GM19240 (cell line): ENCODE data around the gene B3GNT3.
"Not testable (repeated sequence)": the region's sequence is repeated elsewhere in the genome, so short reads cannot be mapped to it uniquely, and the experiment has no call there.

Experiments used
- DNase-seq: peaks from one replicate; pipeline ENCODE4 v3.0.0; 2011; ENCODE audit warnings: low spot score; ENCODE audit not compliant: insufficient read length

Gene B3GNT3

DNA sequence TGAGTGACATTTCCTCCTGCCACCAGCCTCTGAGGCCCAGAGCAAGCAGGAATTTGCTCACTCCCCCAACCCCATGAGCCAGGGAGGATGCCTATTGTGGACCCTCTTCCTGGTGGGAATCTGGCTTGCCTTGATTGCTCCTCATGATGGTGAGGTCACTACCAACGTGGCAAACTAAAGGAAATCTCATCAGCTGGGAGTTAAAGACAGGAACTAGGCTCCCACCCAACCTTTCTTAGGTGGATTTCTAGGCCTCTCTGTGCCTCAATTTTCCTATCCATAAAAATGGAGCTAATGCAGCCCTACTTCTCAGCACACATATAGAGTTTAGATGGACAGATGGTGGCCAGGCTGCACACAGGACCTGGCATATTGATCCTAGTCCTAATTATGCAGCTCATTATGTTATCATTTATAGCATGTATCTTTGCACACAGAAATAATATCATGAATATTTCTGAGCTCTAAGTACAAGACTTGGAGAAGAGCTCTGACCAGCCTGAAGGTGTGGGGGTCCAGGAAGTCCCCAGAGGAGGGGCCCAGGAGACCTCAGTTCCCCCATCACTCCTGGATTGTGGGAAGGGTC is 2.0 kb downstream of the B3GNT3 start:
- no peak for DNase-seq

DNA sequence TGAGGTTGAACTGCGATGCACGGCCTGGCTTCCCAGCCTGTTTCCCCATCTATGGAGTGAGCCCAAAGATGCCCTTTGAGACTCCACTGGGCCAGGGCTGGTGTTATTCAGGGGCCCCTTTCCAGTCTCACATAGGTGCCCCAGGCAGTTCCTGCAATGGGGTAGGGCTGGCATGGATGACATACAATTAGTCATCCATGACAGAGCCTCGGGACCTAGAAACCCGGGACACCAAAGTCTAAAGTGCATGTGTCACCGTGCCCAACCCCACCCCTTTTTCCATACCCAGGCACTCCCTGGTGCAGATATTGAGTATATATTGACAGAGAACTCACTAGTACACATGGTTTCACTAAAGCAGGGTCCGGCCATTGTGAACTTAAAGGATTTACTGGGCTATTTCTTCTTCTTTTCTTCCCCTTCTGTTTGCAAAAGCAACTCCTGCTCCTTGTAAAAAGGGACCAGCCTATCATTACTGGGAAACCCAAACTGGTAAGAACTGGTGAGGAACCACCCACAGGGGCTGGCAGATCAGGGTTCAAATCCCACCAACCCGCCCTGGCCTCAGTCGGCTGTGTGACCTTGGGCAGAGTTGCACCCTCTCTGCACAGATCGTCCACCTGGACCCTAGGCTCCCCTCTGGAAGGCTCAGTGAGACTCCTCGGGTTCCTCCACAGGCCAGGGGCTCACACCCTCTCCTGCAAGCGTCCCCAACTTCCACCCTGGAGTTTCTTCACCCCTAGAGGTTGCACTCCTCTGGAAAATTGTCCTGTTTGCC is 2.7 kb downstream of the B3GNT3 start:
- no peak for DNase-seq

DNA sequence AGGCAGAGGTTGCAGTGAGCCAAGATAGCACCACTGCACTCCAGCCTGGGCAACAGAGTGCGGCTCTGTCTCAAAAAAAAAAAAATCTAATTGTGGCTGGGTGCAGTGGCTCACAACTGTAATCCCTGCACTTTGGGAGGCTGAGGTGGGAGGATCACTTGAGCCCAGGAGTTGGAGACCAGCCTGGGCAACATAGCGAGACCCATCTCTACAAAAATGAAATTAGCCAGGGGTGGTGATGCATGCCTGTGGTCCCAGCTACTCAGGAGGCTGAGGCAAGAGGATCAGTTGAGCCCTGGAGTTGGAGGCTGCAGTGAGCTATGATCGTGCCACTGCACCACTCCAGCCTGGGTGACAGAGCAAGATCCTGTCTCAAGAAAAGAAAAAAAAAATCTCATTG is 3.7 kb downstream of the B3GNT3 start:
- DNase-seq, result not testable (repeated sequence)

DNA sequence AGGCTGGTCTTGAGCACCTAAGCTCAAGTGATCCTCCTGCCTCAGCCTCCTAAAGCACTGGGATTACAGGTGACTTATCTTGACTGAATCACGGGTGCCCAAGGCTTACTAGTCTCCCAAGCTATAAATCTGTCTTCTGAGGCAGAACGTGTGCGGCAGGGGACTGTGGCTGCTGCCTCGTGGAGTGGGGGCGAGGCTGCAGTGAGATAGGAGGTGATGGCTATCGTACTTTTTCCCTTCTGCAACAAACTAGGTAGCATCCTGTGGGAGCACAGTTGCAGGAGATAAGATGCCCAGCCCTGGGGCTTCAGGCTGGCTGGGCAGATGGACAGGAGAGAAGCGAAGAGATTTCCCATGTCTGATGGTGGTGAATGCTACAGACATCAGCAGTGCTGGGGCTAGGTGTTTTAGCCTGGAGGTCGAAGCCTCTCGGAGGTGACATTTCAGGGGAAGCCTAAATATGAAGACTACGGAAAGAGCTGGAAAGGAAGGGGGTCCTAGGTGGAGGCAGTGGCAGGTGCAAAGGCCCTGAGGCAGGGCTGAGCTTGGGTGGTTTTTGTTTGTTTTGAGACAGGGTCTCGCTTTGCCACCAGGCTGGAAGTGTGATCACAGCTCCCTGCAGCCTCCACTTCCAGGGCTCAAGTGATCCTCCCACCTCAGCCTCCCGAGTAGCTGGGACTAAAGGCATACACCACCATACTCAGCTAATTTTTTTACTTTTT is 7.4 kb downstream of the B3GNT3 start:
- DNase-seq, result no peak

DNA sequence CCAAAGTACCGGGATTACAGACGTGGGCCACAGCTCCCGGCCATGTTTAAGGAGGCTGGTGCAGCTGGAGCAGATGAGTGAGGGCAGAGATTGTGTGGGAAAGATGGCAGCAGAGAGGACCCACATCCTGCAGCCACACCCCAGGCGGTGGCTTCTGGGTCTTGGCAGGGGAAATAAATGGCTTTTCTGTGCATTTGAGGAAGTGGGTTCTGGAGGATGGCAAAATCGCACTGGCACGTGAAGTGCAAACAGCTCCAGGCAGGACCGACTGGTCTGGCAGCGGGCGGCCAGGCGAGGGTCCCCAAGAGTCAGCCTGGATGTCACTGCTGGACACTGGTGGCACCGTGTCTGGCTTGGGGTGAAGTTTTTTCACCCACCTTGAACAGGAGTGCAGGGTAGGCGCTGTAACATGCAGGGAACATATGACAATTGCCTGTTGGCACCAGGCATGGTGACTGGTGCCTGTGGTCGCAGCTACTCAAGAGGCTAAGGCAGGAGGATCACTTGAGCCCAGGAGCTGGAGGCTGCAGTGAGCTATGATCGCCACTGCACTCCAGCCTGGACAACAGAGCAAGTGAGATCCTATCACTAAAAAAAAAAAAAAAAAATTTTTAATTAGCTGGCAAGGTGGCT is 8.4 kb downstream of the B3GNT3 start:
- DNase-seq, result no peak

DNA sequence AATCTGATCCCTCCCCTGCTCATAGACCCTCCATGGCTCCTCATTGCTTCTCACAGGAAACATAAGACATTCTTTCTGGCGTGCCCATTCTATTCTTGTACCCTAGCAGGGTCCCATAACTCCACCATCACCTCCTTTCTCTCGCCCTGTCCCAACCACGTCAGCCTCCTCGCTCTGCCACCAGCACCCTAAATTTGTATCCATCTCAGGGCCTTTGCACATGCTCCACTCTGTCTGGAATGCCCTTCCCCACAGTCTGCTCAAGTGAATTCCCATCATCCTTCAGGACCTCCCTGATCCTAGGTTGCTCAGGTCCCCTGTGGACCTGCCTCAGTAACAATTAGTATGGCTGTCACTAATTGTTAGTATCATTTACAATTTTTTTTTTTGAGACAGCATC is 10.5 kb downstream of the B3GNT3 start:
- DNase-seq, result no peak

DNA sequence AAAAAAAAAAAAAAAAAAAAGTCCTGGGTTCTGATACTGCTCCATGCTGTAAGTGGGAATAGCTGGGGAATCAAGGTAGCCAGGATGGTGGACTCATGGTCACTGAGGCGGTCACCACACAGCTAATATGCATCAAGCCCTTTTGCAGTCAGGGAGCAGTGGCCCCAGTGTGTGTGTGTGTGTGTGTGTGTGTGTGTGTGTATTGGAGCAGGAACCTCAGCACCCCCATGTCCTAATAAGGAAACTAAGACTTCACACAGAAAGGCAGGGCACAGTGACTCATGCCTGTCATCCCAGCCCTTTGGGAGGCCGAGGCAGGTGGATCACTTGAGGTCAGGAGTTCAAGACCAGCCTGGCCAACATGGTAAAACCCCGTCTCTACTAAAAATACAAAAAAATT is 12.0 kb downstream of the B3GNT3 start:
- DNase-seq, result no peak

DNA sequence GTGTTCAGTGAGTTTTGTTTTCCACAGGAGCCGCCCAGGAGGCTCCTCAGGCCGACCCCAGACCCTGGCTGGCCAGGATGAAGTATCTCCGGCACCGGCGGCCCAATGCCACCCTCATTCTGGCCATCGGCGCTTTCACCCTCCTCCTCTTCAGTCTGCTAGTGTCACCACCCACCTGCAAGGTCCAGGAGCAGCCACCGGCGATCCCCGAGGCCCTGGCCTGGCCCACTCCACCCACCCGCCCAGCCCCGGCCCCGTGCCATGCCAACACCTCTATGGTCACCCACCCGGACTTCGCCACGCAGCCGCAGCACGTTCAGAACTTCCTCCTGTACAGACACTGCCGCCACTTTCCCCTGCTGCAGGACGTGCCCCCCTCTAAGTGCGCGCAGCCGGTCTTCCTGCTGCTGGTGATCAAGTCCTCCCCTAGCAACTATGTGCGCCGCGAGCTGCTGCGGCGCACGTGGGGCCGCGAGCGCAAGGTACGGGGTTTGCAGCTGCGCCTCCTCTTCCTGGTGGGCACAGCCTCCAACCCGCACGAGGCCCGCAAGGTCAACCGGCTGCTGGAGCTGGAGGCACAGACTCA is 12.9 kb downstream of the B3GNT3 start:
- DNase-seq, result no peak

DNA sequence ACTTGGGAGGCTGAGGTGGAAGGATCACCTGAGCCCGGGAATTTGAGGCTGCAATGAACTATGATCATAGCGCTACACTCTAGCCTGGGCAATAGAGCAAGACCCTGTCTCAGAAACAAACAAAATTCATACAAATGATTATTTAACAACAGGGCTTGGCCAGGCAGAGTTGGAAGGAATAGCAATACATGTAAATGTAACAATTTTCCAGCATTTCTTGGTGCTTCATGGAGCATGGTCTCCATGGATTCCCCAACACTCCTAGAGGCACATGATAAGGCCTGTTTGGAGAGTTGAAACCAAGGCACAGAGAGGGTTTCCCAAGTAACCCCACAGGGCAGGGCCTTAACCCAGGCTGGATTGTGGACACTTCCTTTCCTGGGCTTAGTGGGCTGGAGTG is 16.2 kb downstream of the B3GNT3 start:
- no peak for DNase-seq

DNA sequence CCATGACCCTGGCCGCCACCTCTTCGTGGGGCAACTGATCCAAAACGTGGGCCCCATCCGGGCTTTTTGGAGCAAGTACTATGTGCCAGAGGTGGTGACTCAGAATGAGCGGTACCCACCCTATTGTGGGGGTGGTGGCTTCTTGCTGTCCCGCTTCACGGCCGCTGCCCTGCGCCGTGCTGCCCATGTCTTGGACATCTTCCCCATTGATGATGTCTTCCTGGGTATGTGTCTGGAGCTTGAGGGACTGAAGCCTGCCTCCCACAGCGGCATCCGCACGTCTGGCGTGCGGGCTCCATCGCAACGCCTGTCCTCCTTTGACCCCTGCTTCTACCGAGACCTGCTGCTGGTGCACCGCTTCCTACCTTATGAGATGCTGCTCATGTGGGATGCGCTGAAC is 16.7 kb downstream of the B3GNT3 start:
- no peak for DNase-seq

DNA sequence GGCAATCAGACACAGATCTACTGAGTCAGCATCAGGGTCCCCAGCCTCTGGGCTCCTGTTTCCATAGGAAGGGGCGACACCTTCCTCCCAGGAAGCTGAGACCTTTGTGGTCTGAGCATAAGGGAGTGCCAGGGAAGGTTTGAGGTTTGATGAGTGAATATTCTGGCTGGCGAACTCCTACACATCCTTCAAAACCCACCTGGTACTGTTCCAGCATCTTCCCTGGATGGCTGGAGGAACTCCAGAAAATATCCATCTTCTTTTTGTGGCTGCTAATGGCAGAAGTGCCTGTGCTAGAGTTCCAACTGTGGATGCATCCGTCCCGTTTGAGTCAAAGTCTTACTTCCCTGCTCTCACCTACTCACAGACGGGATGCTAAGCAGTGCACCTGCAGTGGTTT is 17.2 kb downstream of the B3GNT3 start:
- DNase-seq, result no peak

DNA sequence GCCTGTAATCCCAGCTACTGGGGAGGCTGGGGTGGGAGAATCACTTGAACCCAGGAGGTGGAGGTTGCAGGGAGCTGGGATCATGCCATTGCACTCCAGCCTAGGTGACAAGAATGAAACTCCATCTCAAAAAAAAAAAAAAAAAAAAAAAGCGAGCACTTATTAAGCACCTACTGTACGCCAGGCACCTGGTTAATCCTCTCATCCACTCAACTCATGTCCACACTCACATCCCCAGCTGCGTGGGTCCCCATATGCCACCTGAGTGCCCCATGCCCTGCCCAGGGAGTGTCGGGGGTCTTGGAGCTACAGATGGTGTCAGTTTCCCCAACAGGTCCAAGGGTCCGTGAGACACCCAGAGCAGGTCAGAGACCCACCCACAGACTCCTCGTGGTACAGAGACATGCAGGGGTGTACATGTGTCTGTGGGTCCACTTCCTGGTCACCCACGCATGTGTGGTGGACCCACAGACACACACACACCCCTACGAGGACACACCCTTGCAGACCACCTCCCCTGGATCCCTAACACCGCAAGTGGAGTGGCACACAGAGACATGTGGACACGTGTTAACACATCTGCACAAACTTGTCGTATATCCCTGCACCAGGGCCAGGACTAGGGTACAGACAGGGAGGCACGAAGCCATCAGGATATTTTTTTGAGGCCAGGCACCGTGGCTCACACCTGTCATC is 22.9 kb downstream of the B3GNT3 start:
- DNase-seq, result no peak

DNA sequence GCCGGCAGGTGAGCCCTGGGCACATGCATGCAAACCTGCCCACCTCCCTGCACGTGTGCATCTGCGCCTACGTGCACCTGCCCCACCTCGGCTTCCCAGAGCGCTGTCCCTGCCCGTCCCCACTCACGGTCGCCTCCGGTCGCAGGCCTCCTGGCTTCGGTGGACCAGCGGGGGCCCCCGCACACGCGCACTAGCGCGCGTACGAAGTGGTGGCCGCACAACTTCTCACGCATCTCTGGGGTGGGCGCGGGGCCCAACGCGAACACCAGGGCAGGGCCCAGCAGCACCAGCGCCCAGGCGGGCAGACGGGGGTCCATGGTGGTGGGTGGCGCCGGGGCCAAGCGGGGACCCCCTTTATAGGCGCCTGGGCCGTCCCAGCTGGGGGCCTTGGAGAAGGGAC is 26.3 kb downstream of the B3GNT3 start, which contains the start of gene INSL3:
Gene INSL3, minus strand, starts transcription at position 330 of the 400 bp plus-strand sequence. Its CDS starts 13 bp downstream, at position 317.
- no peak for DNase-seq

DNA sequence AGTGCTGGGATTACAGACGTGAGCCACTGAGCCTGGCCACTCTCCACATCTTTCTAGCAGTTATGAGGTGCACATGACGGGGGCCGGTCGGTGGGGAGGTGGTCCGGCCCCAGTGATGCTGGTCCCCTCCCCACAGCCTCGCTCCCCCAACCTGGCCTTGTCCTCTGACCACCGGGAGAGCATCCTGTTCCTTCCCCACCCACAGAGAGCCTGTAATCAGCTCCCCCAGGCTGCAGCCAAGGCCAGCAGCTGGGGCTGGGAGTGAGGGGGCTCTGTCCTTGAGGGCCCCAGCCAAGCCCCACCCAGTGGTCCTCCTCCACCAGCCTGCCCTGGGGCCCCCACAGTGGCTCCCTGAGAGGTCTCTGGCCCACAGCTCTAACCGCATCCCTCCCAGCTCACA is 29.4 kb downstream of the B3GNT3 start:
- no peak for DNase-seq

DNA sequence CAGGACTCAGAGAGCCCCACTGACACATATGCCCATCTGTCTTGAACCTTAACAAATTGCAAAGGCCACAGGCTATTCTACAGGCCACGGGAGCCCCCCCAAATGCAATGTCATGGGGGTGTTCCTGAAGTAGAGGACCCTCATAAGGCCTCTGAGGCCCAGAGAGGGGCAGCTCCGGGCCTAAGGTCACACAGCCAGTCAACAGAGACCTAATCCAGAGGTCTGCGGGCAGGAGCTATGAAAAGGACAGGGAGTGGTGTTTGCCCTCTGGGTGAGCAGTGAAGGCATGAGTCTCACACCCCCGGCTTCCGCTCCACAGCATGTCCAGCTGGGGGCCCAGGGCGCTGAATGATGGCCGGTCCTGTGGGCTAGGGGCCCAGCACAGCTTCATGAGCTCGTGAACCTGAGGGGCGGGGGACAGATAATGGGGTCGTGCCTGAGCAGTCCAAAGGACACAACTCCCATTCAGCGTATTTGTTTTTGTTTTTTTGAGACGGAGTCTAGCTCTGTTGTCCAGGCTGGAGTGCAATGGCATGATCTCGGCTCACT is 31.6 kb downstream of the B3GNT3 start:
- DNase-seq, result no peak

DNA sequence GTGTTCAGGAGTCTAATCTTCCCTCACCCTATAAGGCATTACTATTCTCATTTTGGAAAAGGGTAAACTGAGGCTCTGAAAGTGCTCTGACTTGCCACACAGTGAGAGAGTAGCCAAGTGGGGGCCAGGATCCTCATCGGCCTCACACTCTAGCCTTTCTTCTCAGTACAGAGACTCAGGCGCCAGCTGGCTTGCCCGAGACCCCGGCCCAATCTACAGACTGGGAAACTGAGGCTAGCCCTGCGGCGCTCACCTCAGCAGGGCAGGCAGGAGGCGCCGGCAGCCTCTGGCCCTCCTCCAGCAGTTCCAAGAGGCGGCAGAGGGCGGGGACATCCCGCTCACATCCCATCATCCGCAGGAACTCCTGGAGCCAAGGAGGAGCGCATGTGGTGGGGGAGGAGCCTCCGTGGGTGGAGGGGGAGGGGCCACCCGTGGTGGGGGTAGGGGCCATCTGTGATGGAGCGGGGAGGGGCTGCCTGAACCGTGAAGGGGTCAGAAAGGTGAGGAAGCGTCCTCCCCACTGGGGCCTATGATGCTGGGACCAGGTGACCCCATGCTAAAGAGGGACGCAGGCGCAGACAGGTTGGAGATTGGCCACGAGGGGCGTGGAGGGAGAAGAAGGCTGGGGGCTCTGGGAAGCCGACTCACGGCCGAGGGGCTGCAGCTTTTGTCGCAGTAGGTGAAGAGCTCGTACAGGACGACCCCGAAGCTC is 35.1 kb downstream of the B3GNT3 start:
- DNase-seq, result no peak

DNA sequence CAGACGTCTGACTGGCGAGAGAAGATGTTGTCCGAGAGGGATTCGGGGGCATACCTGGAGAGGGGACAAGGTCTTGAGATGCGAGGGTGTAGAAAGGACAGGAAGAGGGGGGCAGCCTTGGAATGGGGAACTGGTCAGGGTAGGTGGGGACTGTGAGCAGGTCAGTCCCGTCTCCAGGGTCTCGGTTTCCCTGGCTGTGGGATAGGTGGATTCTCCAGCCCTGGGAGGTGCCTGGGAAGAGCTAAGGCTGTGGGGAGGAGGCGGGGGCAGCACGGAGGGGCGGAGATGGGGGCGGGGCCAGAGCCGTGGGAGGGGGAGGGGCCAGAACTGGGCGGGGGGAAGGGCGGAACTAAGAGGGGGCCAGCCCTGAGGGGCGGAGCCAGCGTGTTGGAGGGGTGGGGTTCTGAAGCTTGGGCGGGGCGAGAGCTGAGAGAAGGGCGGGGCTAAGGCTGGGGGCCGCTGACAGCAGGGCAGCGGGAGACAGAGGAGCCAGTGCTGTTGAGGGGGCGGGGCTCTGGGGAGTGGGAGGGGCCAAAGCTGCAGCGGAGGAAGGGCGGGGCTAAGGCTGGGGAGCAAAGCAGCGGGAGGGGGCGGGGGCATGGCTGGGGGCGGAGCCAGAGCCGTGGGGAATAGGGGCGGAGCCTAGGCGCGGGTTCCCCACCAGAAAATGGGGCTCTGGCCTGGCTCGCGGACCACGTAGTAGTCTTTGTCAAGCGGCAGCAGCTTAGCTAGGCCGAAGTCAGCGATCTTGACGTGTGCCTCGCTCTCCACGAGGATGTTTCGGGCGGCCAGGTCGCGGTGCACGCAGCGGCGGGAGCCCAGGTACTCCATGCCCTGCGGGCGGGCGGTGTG is 35.9 kb downstream of the B3GNT3 start:
- peak; percentile 51 for DNase-seq

DNA sequence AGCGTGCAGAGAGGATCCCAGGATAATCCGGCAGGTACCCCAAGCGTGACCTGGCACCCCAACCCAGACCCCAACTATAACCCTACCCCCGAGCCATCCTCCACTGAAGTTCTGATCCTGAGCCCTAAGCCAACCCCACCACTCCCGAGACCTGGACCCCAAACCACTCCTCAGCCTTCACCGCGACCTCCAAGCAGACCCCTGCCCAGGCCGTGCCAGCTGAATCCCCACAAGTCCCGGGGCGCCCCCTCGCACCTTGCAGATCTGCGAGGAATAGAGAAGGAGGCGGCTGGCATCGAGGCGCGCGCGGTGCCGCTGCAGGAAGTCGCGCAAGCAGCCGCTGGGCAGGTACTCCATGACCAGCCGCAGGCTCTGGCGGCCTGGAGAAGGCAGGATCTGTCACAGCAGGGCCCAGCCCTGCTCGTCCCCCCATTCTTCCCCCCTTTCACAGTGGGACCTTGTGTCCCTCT is 36.5 kb downstream of the B3GNT3 start:
- DNase-seq, result no peak
